Measurements from ENCODE around the gene NLRP3.

NLRP3 gene

DNA sequence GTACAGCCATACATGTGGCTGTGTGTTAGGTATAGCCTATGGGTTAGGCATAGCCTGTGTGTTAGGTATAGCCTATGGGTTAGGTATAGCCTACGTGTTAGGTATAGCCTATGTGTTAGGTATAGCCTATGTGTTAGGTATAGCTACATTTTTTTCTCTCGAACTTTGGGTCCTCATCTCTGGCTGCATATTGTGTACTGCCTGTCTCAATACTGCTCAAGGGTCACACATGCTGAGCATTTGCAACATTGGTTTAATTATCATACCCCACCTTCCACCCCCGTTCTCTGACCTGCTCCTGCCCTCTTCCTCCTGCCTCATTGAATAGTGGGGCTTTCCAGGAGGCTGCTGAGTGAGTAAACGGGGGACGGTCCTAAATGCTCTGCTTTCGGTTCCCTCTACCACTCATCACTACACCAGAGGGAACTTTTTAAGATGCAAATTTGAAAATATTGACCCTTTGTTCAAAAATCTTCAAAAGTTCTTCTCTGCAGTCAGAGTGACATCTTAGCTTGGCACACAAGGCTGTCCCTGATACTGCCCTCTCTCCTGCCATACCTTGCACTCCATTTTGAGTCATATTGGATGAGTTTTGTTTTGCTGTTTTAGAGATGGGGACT lies 24.1 kb downstream of the NLRP3 start:
- H3K4me3 ChIP-seq (ENCODE audit: low read depth, low read length), result no peak overlapping the region
- TF ChIP-seq, protein P1, sequence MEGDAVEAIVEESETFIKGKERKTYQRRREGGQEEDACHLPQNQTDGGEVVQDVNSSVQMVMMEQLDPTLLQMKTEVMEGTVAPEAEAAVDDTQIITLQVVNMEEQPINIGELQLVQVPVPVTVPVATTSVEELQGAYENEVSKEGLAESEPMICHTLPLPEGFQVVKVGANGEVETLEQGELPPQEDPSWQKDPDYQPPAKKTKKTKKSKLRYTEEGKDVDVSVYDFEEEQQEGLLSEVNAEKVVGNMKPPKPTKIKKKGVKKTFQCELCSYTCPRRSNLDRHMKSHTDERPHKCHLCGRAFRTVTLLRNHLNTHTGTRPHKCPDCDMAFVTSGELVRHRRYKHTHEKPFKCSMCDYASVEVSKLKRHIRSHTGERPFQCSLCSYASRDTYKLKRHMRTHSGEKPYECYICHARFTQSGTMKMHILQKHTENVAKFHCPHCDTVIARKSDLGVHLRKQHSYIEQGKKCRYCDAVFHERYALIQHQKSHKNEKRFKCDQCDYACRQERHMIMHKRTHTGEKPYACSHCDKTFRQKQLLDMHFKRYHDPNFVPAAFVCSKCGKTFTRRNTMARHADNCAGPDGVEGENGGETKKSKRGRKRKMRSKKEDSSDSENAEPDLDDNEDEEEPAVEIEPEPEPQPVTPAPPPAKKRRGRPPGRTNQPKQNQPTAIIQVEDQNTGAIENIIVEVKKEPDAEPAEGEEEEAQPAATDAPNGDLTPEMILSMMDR (IDR thresholded peaks at IDR 0.05; ENCODE audit: control insufficient read depth, extremely low read depth, insufficient read depth), result no peak
- no peak for DNase-seq (ENCODE audit: low read depth)

DNA sequence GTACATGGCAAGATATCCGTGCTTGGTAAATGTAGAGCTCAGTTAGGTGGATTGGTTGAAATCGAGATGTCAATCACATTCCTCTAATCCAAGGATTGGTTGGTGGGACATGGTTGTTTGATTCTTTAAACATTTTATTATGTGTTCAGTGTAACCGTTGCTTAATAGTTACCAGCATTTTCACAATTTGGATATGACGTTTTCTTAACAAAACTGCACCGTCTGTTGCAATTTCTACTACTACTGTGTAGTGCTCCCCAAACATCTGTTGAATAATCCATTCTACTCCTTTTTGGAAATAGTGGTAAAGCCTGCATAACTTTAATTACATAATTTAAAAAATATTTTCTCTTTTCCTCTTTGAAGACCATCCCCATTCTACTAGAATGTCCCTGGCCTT lies 25.6 kb downstream of the NLRP3 start:
- TF ChIP-seq, protein P1 (IDR thresholded peaks at IDR 0.05; ENCODE audit: control insufficient read depth, extremely low read depth, insufficient read depth), result no peak
- no peak for DNase-seq (ENCODE audit: low read depth)
- H3K4me3 ChIP-seq (ENCODE audit: low read depth, low read length), result no peak overlapping the region

DNA sequence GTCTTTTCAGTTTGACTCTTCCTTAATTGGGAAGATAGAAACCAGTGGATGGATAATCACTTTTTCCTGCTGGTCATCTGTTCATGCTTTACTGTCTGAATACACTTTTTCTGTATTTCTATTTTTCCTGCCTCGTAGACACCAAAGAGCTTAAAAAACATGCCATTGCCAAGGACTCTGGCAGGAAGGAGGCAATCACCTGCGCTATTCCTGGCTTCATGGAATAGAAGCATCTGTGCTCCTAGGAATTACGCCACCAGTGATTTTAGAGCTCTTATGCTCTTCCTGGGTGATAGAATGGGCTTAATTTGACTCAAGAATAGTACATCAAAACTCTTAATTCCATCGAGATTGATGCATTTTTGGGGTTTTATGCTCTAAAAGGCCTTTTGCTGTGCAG lies 26.2 kb downstream of the NLRP3 start:
- no peak overlapping the region for H3K4me3 ChIP-seq (ENCODE audit: low read depth, low read length)
- no peak for DNase-seq (ENCODE audit: low read depth)
- TF ChIP-seq, protein P1 (IDR thresholded peaks at IDR 0.05; ENCODE audit: control insufficient read depth, extremely low read depth, insufficient read depth), result no peak

DNA sequence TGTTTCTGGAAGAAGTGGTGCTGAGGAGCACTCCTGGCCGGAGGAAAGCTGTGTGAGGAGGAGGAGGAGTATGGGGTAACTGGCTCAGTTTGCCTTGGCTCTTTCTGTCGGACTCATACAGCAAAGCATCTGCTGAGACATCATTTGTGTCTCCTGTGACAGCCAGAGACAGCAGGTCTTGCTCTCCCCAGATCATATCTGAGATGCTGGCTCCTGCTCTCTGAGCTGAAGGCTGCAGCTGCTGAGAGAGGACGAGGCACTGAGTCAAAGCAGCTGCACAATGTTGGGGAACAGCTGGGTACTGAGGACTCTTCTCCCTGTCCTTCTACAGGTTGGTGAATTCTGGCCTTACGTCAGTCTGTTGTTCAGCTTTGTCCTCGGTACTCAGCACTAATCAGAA lies 27.7 kb downstream of the NLRP3 start:
- TF ChIP-seq, protein P1 (IDR thresholded peaks at IDR 0.05; ENCODE audit: control insufficient read depth, extremely low read depth, insufficient read depth), result no peak
- H3K4me3 ChIP-seq (ENCODE audit: low read depth, low read length), result no peak overlapping the region
- DNase-seq (ENCODE audit: low read depth), result no peak

DNA sequence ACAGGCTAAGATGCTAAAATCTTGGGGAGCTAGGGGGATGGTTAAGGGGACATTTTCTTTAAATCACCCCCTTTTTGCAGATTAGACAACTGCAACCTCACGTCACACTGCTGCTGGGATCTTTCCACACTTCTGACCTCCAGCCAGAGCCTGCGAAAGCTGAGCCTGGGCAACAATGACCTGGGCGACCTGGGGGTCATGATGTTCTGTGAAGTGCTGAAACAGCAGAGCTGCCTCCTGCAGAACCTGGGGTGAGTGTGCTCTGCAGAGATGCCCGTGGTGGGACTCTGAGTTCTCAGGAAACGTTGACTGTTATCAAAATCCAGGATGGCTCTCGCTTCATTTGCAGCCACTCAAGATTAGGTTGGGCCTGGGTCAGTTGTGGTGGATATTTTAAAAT lies 28.6 kb downstream of the NLRP3 start:
- H3K4me3 ChIP-seq (ENCODE audit: low read depth, low read length), result no peak overlapping the region
- TF ChIP-seq, protein P1 (IDR thresholded peaks at IDR 0.05; ENCODE audit: control insufficient read depth, extremely low read depth, insufficient read depth), result no peak
- DNase-seq (ENCODE audit: low read depth), result no peak

DNA sequence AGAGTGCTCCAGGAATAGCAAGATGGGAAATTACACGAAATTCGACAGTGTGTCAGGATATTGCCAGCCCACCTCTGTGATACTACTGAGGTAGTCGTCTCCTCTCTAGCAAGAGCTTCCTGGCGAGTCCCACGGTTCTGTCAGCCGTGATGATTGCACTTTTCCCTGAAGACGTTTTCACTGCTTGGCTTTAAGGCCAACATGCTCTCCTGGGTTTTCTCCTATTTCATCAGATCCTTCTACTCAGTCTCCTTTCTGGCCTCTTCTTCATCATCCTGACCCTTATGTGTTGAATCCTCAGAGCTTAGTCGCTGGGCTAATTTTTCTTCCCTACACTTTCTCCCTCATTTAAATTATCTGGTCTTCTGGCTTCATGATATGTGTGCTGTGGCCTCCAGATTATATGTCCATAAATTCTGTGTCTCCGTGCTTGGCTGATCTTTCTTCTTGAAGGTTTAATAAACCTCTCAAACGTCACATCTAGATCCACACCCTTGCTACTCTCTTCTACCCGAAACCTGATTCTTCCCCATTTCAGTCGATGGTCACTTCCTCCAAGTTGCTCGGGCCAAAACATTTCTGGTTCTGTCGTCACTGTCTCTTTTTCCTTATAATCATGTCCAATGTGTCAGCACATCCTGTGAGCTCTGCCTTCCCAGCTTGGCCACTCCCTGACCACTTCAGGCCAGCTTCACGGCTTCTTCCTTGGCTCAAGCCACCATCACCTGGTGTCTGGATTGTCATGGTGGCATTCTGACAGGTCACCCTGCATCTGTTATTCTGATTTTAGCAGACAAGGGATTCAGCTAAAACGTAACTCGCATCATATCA lies 29.8 kb downstream of the NLRP3 start:
- TF ChIP-seq, protein P1 (IDR thresholded peaks at IDR 0.05; ENCODE audit: control insufficient read depth, extremely low read depth, insufficient read depth), result no peak

More for the DNA sequence above, 29.8 kb downstream of the NLRP3 start:
- no peak overlapping the region for H3K4me3 ChIP-seq (ENCODE audit: low read depth, low read length)
- no peak for DNase-seq (ENCODE audit: low read depth)
